ENCODE measurements around the gene TXLNB.

GRCh38 chr6:139205843-139206242 is 86.0 kb downstream of the TXLNB start:
- TF ChIP-seq POLR2A (IDR thresholded peaks at IDR 0.05): no peak
- TF ChIP-seq CTCF (IDR thresholded peaks at IDR 0.05): no peak
